Hepatocyte (in vitro differentiated cells): Measurements from ENCODE around the gene PCDHGA8. TPM values are rescaled to one million over a fixed set of nuclear protein-coding genes. Genes with fewer than 3 reads are reported as not detected.

Experiments
- DNase-seq: peaks from one replicate; pipeline ENCODE4 v3.0.0-alpha.2; 2016; ENCODE audit warnings: low spot score
- H2AFZ ChIP-seq: fragments of 200-600 bp; sonication (generic); 2 replicates; pipeline ENCODE4 v1.6.0; 2016; ENCODE audit warnings: antibody characterized with exemption, mild to moderate bottlenecking
- H3K27ac ChIP-seq: fragments of 200-600 bp; sonication (generic); 2 replicates; pipeline ENCODE4 v1.5.1; 2016; ENCODE audit warnings: mild to moderate bottlenecking
- H3K27me3 ChIP-seq: fragments of 200-600 bp; sonication (generic); 2 replicates; pipeline ENCODE4 v1.6.1; 2016
- H3K36me3 ChIP-seq: fragments of 200-600 bp; sonication (generic); replicated peaks from 2 replicates; pipeline ENCODE4 v1.5.1; 2016; ENCODE audit warnings: low read depth; ENCODE audit not compliant: insufficient read depth
- H3K4me1 ChIP-seq: fragments of 200-600 bp; sonication (generic); 2 replicates; pipeline ENCODE4 v1.5.1; 2016; ENCODE audit warnings: mild to moderate bottlenecking, moderate library complexity; ENCODE audit not compliant: insufficient read depth
- H3K4me2 ChIP-seq: fragments of 200-600 bp; sonication (generic); 2 replicates; pipeline ENCODE4 v1.6.0; 2016
- H3K4me3 ChIP-seq: fragments of 200-600 bp; sonication (generic); 2 replicates; pipeline ENCODE4 v1.5.1; 2016; ENCODE audit warnings: mild to moderate bottlenecking
- H3K79me2 ChIP-seq: fragments of 200-600 bp; sonication (generic); 2 replicates; pipeline ENCODE4 v1.6.0; 2017; ENCODE audit warnings: mild to moderate bottlenecking
- H3K9me2 ChIP-seq: fragments of 200-600 bp; sonication (generic); replicated peaks from 2 replicates; pipeline ENCODE4 v1.6.0; 2017; ENCODE audit warnings: mild to moderate bottlenecking; ENCODE audit not compliant: insufficient read depth
- H3K9me3 ChIP-seq: fragments of 200-600 bp; sonication (generic); 2 replicates; pipeline ENCODE4 v1.5.1; 2016; ENCODE audit warnings: low read depth, mild to moderate bottlenecking
- H4K20me1 ChIP-seq: fragments of 200-600 bp; sonication (generic); 2 replicates; pipeline ENCODE4 v1.6.0; 2016; ENCODE audit warnings: mild to moderate bottlenecking; ENCODE audit not compliant: insufficient read depth, poor library complexity, severe bottlenecking
- EZH2 ChIP-seq: fragments of 200-600 bp; sonication (generic); IDR thresholded peaks from 2 replicates; pipeline ENCODE4 v1.6.1; 2016; ENCODE audit warnings: antibody characterized with exemption, mild to moderate bottlenecking, borderline replicate concordance
- EZH2phosphoT487 ChIP-seq: fragments of 200-600 bp; sonication (generic); IDR thresholded peaks from one replicate; pipeline ENCODE4 v1.6.1; 2018; ENCODE audit warnings: antibody characterized with exemption, mild to moderate bottlenecking, low read depth, moderate library complexity; ENCODE audit not compliant: unreplicated experiment, severe bottlenecking
- WGBS: methylation state at CpG from one replicate; pipeline ENCODE4 v1.1.6; 2016; ENCODE audit warnings: low lambda C conversion rate; ENCODE audit errors: missing lambda C conversion rate; 5-methylcytosine and 5-hydroxymethylcytosine counted together
- polyA plus RNA-seq: library from polyadenylated mRNA; unstranded; fragments of >200 nt; fragmentation: Nextera tagmentation; extraction: Ambion mirVana; gene quantifications from 2 replicates; pipeline ENCODE4 v1.2.1, GENCODE V29; 2016
- total RNA-seq: library from RNA; depleted of rRNA; stranded (reverse); fragments of >200 nt; gene quantifications from 2 replicates; pipeline ENCODE4 v1.2.3, GENCODE V29; 2014
- TF ChIP-seq, protein P1 (sequence below): fragments of 200-600 bp; sonication (generic); IDR thresholded peaks from 2 replicates; pipeline ENCODE4 v1.5.1; 2016; ENCODE audit warnings: antibody characterized with exemption, mild to moderate bottlenecking; ENCODE audit not compliant: poor library complexity

PCDHGA8 gene
- total and polyA plus RNA-seq, 2 experiments from 2014 or later: 0.53 to 1.00 TPM

DNA sequence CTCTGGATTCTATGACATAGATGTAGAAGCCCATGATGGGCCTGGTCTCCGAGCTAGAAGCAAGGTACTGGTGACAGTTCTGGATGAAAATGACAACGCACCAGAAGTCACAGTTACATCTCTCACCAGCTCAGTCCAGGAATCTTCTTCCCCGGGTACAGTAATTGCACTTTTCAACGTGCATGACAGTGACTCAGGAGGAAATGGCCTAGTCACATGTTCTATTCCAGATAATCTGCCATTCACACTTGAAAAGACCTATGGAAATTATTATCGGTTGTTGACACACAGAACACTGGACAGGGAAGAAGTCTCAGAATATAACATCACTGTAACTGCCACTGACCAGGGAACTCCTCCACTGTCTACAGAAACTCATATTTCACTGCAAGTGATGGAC, 36.3 kb upstream of the PCDHGA8 start:
- H3K4me3 ChIP-seq: no peak overlapping the region
- H3K79me2 ChIP-seq: no peaks in the 10 kb centered on the region
- TF ChIP-seq EZH2 (no peak), EZH2phosphoT487 (no peak)
- TF ChIP-seq, protein P1, sequence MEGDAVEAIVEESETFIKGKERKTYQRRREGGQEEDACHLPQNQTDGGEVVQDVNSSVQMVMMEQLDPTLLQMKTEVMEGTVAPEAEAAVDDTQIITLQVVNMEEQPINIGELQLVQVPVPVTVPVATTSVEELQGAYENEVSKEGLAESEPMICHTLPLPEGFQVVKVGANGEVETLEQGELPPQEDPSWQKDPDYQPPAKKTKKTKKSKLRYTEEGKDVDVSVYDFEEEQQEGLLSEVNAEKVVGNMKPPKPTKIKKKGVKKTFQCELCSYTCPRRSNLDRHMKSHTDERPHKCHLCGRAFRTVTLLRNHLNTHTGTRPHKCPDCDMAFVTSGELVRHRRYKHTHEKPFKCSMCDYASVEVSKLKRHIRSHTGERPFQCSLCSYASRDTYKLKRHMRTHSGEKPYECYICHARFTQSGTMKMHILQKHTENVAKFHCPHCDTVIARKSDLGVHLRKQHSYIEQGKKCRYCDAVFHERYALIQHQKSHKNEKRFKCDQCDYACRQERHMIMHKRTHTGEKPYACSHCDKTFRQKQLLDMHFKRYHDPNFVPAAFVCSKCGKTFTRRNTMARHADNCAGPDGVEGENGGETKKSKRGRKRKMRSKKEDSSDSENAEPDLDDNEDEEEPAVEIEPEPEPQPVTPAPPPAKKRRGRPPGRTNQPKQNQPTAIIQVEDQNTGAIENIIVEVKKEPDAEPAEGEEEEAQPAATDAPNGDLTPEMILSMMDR: no peak
- no peaks in the 10 kb centered on the region for H4K20me1 ChIP-seq
- no peaks in the 10 kb centered on the region for H3K36me3 ChIP-seq
- no peaks in the 10 kb centered on the region for H3K4me1 ChIP-seq
- no peaks in the 10 kb centered on the region for H3K27me3 ChIP-seq
- no peaks in the 10 kb centered on the region for H3K9me2 ChIP-seq
- H2AFZ ChIP-seq: no peak overlapping the region
- no peak for DNase-seq
- H3K9me3 ChIP-seq: no peaks in the 10 kb centered on the region
- no peak overlapping the region for H3K27ac ChIP-seq
- H3K4me2 ChIP-seq: no peak overlapping the region
- WGBS: 83% methylated on average over 5 of the region's 5 CpGs

DNA sequence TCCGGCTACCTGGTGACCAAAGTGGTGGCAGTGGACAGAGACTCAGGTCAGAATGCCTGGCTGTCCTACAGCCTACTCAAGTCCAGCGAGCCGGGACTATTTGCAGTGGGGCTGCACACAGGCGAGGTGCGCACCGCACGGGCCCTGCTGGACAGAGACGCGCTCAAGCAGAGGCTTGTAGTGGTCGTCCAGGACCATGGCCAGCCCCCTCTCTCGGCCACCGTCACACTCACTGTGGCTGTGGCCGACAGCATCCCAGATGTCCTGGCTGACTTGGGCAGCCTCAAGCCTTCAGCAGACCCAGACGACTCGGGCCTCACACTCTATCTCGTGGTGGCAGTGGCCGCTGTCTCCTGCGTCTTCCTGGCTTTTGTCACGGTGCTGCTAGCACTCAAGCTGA, 35.5 kb upstream of the PCDHGA8 start:
- Histone ChIP-seq H3K9me3 (no peaks in the 10 kb centered on the region), H3K4me2 (no peak overlapping the region), H3K4me3 (no peak overlapping the region), H3K9me2 (no peaks in the 10 kb centered on the region), H2AFZ (no peak overlapping the region), H3K27me3 (no peaks in the 10 kb centered on the region), H3K36me3 (no peaks in the 10 kb centered on the region), H3K79me2 (no peaks in the 10 kb centered on the region), H3K4me1 (no peaks in the 10 kb centered on the region), H4K20me1 (no peaks in the 10 kb centered on the region), H3K27ac (no peak overlapping the region)
- TF ChIP-seq, protein P1: no peak
- TF ChIP-seq EZH2: no peak
- no peak for TF ChIP-seq EZH2phosphoT487
- DNase-seq: no peak
- 91% methylated on average over 19 of the region's 19 CpGs for WGBS

DNA sequence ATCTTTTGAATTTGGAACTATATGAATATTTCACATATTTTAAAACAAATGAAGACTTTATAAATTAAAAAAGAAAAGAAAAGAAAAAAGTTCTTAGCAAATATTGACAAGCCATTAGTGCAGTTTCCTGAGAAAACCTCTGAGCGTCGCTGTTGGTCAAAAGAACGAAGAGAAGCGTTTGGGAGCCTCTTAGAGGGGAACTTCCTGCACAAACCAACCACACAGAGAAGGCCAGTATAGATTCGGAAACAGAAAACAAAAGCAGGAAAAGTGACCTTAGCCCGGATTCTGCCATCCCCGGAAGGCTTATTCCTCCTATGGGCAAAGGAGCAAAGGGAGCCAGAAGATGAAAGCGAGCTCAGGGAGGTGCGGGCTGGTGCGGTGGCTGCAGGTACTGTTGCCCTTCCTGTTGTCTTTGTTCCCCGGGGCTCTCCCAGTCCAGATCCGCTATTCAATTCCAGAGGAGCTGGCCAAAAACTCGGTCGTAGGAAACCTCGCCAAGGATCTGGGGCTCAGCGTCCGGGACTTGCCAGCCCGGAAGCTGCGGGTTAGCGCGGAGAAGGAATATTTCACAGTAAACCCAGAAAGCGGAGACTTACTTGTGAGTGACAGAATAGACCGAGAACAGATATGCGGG, 32.5 kb upstream of the PCDHGA8 start, which contains the start of gene PCDHGB2:
Gene PCDHGB2, plus strand, starts transcription at position 205 of the 637 bp plus-strand sequence. Its CDS starts 142 bp downstream, at position 347.
- Histone ChIP-seq H3K36me3 (no peaks in the 10 kb centered on the region), H3K9me2 (no peaks in the 10 kb centered on the region), H3K9me3 (peaks cover 5% of the 10 kb centered on the region), H3K27ac (no peak within 1 kb of the TSS), H3K4me2 (no peak within 1 kb of the TSS), H3K79me2 (no peaks in the 10 kb centered on the region), H2AFZ (no peak within 1 kb of the TSS), H3K27me3 (no peaks in the 10 kb centered on the region), H4K20me1 (no peaks in the 10 kb centered on the region), H3K4me3 (no peak within 1 kb of the TSS), H3K4me1 (no peaks in the 10 kb centered on the region)
- DNase-seq: no peak
- TF ChIP-seq EZH2phosphoT487: no peak
- TF ChIP-seq, protein P1: no peak
- WGBS: 80% methylated on average over 24 of the region's 24 CpGs

DNA sequence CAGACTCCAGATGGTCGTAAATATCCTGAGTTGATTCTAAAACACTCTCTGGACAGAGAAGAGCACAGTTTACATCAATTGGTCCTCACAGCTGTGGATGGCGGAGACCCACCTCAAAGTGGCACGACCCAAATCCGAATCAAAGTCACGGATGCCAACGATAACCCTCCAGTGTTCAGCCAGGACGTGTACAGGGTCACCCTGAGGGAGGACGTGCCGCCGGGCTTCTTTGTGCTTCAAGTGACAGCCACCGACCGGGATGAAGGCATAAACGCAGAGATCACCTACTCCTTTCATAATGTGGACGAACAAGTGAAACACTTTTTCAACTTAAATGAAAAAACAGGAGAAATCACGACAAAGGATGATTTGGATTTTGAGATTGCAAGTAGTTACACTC, 31.7 kb upstream of the PCDHGA8 start:
- TF ChIP-seq EZH2 (no peak), EZH2phosphoT487 (no peak)
- TF ChIP-seq, protein P1: no peak
- Histone ChIP-seq H3K9me2 (no peaks in the 10 kb centered on the region), H3K4me1 (no peaks in the 10 kb centered on the region), H2AFZ (no peak overlapping the region), H3K36me3 (no peaks in the 10 kb centered on the region), H3K4me3 (no peak overlapping the region), H3K4me2 (no peak overlapping the region), H3K27me3 (no peaks in the 10 kb centered on the region), H4K20me1 (no peaks in the 10 kb centered on the region), H3K9me3 (peaks cover 5% of the 10 kb centered on the region), H3K27ac (no peak overlapping the region), H3K79me2 (no peaks in the 10 kb centered on the region)
- no peak for DNase-seq
- 91% methylated on average over 15 of the region's 15 CpGs for WGBS
